ENCODE data around the gene RPS17.

DNA sequence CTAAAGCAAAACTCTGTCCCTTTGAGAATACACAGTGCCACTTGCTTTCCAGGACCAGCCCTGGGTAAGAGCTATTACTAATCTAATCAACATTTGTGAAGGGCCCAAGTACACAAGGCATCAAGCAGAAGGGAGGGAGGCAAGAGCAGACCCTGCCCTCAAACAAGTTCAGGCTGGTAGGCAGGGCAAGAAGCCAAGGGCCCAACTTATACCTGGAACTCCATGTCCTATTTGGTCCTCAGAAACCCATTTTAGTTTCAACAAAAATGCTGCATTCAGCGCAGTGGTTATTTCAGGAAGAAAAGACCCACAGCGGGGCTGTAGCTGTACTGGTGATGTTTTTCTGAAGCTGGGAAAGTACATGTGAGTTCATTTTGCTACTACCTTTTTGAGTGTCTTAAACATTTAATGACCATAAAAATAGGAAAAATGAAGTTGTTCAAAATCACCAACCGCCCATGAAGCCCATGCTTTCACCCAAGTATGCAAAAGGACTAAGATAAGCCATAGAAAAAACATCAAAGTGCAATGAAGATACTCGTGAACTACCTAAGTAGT lies 2.8 kb downstream of the RPS17 start:
- no peak for TF ChIP-seq EZH2 (IDR thresholded peaks at IDR 0.05)
- TF ChIP-seq POLR2AphosphoS5 (IDR thresholded peaks at IDR 0.05; ENCODE audit: borderline replicate concordance, low read depth, low read length), result no peak
- no peak for TF ChIP-seq FOXP2 (optimal IDR thresholded peaks at IDR 0.05; ENCODE audit: control extremely low read depth, extremely low read length, insufficient read depth)

Measured in SK-N-MC (cell line).